ENCODE measurements around the gene ADH7.
"Not testable (repeated sequence)": the region's sequence is repeated elsewhere in the genome, so short reads cannot be mapped to it uniquely, and the experiment has no call there.

Gene ADH7

GRCh38 chr4:99435154-99435553 is at the start of gene ADH7:
TSS of gene ADH7 (minus strand) at chr4:99435342. CDS start at chr4:99435233, 109 bp downstream.
- no peak for DNase-seq

- DNase-seq: no peak
Observed at GRCh38 chr4:99483636-99484035, 48.5 kb upstream of the ADH7 start.

GRCh38 chr4:99473131-99473530 is 38.0 kb upstream of the ADH7 start:
- DNase-seq: no peak

GRCh38 chr4:99471896-99472295 is 36.8 kb upstream of the ADH7 start:
- DNase-seq: no peak

GRCh38 chr4:99471349-99471748 is 36.2 kb upstream of the ADH7 start:
- no peak for DNase-seq

- no peak for DNase-seq
Observed at GRCh38 chr4:99468889-99469288, 33.7 kb upstream of the ADH7 start.

GRCh38 chr4:99467887-99468286 is 32.7 kb upstream of the ADH7 start:
- no peak for DNase-seq

- DNase-seq: no peak
Observed at GRCh38 chr4:99463566-99463965, 28.4 kb upstream of the ADH7 start.

- DNase-seq: peak; percentile 18
Observed at GRCh38 chr4:99462875-99463464, 27.8 kb upstream of the ADH7 start.

GRCh38 chr4:99461623-99462401 is 26.7 kb upstream of the ADH7 start:
- DNase-seq: no peak

- no peak for DNase-seq
Observed at GRCh38 chr4:99459546-99460042, 24.5 kb upstream of the ADH7 start.

- no peak for DNase-seq
Observed at GRCh38 chr4:99458911-99459447, 23.8 kb upstream of the ADH7 start.

- no peak for DNase-seq
Observed at GRCh38 chr4:99457676-99458075, 22.5 kb upstream of the ADH7 start.

- no peak for DNase-seq
Observed at GRCh38 chr4:99457270-99457669, 22.1 kb upstream of the ADH7 start.

GRCh38 chr4:99447513-99447912 is 12.4 kb upstream of the ADH7 start:
- no peak for DNase-seq

GRCh38 chr4:99447079-99447478 is 11.9 kb upstream of the ADH7 start:
- DNase-seq: peak; percentile 12

GRCh38 chr4:99438405-99438780 is 3.3 kb upstream of the ADH7 start:
- no peak for DNase-seq

- no peak for DNase-seq
Observed at GRCh38 chr4:99437723-99438404, 2.7 kb upstream of the ADH7 start.

- DNase-seq: no peak
Observed at GRCh38 chr4:99436976-99437722, 2.0 kb upstream of the ADH7 start.

GRCh38 chr4:99436462-99436861 is 1.3 kb upstream of the ADH7 start:
- DNase-seq: no peak

GRCh38 chr4:99430106-99430505 is 5.0 kb downstream of the ADH7 start:
- no peak for DNase-seq

GRCh38 chr4:99417125-99417524 is 18.0 kb downstream of the ADH7 start:
- DNase-seq: no peak

GRCh38 chr4:99415762-99416161 is 19.4 kb downstream of the ADH7 start:
- not testable (repeated sequence) for DNase-seq

All from MV-4-11 (cell line).